Measurements from ENCODE around the gene ELOVL6. TPM values are rescaled to one million over a fixed set of nuclear protein-coding genes. Genes with fewer than 3 reads are reported as not detected.

Gene ELOVL6
- total and polyA plus RNA-seq, 2 of the 4 experiments (the other 2 are of a cell fraction) = 17.9 to 19.0 TPM

DNA sequence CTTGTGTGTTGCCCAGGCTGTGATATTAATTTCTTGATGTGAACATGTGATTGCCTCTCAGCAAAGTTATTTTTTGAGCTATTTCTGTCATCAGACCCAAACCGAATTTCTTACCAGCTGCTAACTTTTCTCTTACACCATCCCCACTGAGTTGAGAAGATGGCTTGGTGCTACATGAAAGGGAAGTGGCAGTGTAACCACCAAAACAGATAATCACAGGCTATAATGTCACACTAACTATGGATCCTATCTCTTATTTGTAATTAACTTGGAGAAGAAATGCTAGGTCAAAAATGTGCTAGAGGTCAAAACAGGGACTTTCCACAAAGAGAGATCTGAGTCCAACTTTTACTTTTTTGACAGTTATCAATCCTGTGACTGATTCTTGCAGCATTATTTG is 43.8 kb downstream of the ELOVL6 start:
- Histone ChIP-seq H3K23ac (ENCODE audit: low read depth, low read length) (no peak overlapping the region), H3K14ac (replicated peaks; ENCODE audit: low read depth, low read length) (no peak overlapping the region), H3K18ac (ENCODE audit: low read depth, low read length) (no peak overlapping the region), H3K9me3 (ENCODE audit: control insufficient read depth, insufficient read depth, low read length) (no peaks in the 10 kb centered on the region), H2AK9ac (replicated peaks; ENCODE audit: low read depth, low read length, poor library complexity) (no peak overlapping the region), H4K20me1 (ENCODE audit: insufficient read depth, low read length) (no peaks in the 10 kb centered on the region), H3K9ac (ENCODE audit: low read depth, low read length) (no peak overlapping the region), H2AK5ac (ENCODE audit: low read depth, low read length) (no peak overlapping the region), H2BK120ac (ENCODE audit: low read depth, low read length) (no peak overlapping the region), H3K4me1 (ENCODE audit: control insufficient read depth, insufficient read depth, low read length) (peaks cover 6% of the 10 kb centered on the region), H2BK20ac (ENCODE audit: low read depth, low read length) (no peak overlapping the region), H3K36me3 (ENCODE audit: control insufficient read depth, insufficient read depth, low read length) (no peaks in the 10 kb centered on the region), H3K27ac (ENCODE audit: insufficient read depth, low read length) (no peak overlapping the region), H4K5ac (ENCODE audit: low read depth, low read length) (no peak overlapping the region), H3K4me3 (ENCODE audit: insufficient read depth, low read depth, low read length) (no peak overlapping the region), H3K4ac (ENCODE audit: low read depth, low read length) (no peak overlapping the region), H4K91ac (ENCODE audit: insufficient read depth, low read depth, low read length) (no peak overlapping the region), H3K79me1 (ENCODE audit: low read depth in 1 of 2, low read length in 2 of 2) (peaks cover 6 to 8% of the 10 kb centered on the region in 2 experiments; a peak in 3 of 4 replicates), H3K4me2 (ENCODE audit: low read depth, low read length) (no peak overlapping the region), H3K27me3 (ENCODE audit: control insufficient read depth, insufficient read depth, low read length) (no peaks in the 10 kb centered on the region), H4K8ac (ENCODE audit: low read depth in 2 of 2, low read length in 2 of 2) (no peak overlapping the region), H2BK15ac (ENCODE audit: low read depth, low read length) (no peak overlapping the region), H2AFZ (replicated peaks; ENCODE audit: low read length, poor library complexity) (no peak overlapping the region), H3K56ac (ENCODE audit: extremely low read depth, insufficient read depth, low read length) (no peak overlapping the region), H3K9me1 (ENCODE audit: insufficient read depth, low read length) (0 out of 2 replicates have a peak, but pooled peaks cover 2% of the 10 kb centered on the region), H2BK5ac (ENCODE audit: low read depth, low read length, poor library complexity, severe bottlenecking) (no peak overlapping the region)
- DNase-seq (no peak), ATAC-seq (ENCODE audit: low read depth) (no peak)
- no CpG with 5 or more reads among the region's 1 CpG for WGBS, 2 experiments (ENCODE audit: extremely low coverage in 2 of 2, insufficient read length in 1 of 2)
- CTCF ChIA-PET = no interaction called here
- no peak for TF ChIP-seq CEBPB (IDR thresholded peaks at IDR 0.05; ENCODE audit: low read depth, low read length)
- no peak for TF ChIP-seq MXI1 (IDR thresholded peaks at IDR 0.05; ENCODE audit: borderline replicate concordance, low read depth, low read length)
- TF ChIP-seq CHD1 (IDR thresholded peaks at IDR 0.05; ENCODE audit: low read depth, low read length) = no peak
- TF ChIP-seq, protein P1, sequence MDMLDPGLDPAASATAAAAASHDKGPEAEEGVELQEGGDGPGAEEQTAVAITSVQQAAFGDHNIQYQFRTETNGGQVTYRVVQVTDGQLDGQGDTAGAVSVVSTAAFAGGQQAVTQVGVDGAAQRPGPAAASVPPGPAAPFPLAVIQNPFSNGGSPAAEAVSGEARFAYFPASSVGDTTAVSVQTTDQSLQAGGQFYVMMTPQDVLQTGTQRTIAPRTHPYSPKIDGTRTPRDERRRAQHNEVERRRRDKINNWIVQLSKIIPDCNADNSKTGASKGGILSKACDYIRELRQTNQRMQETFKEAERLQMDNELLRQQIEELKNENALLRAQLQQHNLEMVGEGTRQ (IDR thresholded peaks at IDR 0.05; ENCODE audit: low read depth, low read length) = no peak
- no peak for TF ChIP-seq RFX5 (IDR thresholded peaks at IDR 0.05; ENCODE audit: low read depth, low read length)
- no peak for TF ChIP-seq POLR2A (IDR thresholded peaks at IDR 0.05; ENCODE audit: low read depth, low read length)
- no peak for TF ChIP-seq BHLHE40 (IDR thresholded peaks at IDR 0.05; ENCODE audit: low read depth, low read length)
- TF ChIP-seq MAFK (IDR thresholded peaks at IDR 0.05; ENCODE audit: low read depth, low read length) = no peak
- TF ChIP-seq RCOR1 (IDR thresholded peaks at IDR 0.05; ENCODE audit: insufficient replicate concordance, low read length) = no peak
- no peak for TF ChIP-seq NFE2L2 (IDR thresholded peaks at IDR 0.05; ENCODE audit: low read depth, low read length)
- TF ChIP-seq, protein P2, sequence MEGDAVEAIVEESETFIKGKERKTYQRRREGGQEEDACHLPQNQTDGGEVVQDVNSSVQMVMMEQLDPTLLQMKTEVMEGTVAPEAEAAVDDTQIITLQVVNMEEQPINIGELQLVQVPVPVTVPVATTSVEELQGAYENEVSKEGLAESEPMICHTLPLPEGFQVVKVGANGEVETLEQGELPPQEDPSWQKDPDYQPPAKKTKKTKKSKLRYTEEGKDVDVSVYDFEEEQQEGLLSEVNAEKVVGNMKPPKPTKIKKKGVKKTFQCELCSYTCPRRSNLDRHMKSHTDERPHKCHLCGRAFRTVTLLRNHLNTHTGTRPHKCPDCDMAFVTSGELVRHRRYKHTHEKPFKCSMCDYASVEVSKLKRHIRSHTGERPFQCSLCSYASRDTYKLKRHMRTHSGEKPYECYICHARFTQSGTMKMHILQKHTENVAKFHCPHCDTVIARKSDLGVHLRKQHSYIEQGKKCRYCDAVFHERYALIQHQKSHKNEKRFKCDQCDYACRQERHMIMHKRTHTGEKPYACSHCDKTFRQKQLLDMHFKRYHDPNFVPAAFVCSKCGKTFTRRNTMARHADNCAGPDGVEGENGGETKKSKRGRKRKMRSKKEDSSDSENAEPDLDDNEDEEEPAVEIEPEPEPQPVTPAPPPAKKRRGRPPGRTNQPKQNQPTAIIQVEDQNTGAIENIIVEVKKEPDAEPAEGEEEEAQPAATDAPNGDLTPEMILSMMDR (conservative IDR thresholded peaks at IDR 0.05; ENCODE audit: low read depth, low read length) = no peak
- intact Hi-C loops (cut with micrococcal nuclease) (no loop called here), in situ Hi-C loops (cut with MboI; ENCODE audit: low sequenced_read_pairs) (no loop called here), dilution Hi-C loops (cut with HindIII; ENCODE audit: low sequenced_read_pairs, unreplicated experiment) (no loop called here)
- POLR2A ChIA-PET (ENCODE audit: unreplicated experiment) = no interaction called here
- BruUV-seq (replicated peaks) = no TSS peak
